Hepatic stellate cell (primary cell): ENCODE measurements around the gene INPP5A.
A peak's percentile ranks its signal among the peaks of the same experiment; 100 is the strongest.
"Not testable (repeated sequence)": the region's sequence is repeated elsewhere in the genome, so short reads cannot be mapped to it uniquely, and the experiment has no call there.

Source experiments
- DNase-seq: peaks from one replicate; pipeline ENCODE4 v3.0.0; 2011; ENCODE audit warnings: low spot score

INPP5A gene

DNA sequence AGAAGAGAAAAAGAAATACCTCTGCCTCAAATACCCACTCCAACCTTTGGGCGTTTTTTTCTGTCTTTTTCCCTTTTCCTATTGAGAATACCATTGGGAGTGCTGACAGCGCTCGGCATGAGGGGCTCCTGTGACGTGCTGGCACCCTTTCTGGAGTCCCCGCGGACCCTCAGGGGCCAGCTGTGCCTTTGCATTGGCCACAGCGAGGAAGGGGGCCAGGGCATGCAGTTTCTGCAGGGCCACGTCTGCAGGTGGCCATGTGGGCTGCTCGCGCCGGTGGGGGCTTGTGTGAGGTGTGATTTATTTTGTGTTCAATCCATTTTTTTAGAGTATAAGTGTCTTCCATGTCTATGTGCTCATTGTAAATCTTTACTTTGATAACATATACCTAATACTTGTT lies 57.4 kb downstream of the INPP5A start:
- no peak for DNase-seq

DNA sequence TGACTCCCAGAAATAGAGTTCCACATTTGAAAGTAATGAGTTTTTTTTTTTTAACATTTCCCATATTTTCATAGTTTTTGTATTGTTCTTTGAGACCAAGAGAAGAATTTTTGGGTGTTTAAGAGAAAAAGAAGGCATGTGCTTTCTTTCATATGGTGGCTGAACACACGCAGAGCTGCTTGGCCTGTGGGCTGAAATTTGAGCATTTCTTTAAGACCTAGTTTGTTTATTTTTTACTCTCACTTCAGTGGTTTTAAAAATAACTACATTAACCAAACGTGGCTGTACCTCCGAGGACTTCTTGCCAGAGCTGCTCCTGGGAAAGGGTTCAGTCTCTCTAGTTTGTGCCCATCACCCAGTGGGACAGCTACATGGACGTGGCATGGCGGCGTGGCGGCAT lies 58.3 kb downstream of the INPP5A start:
- DNase-seq = no peak

DNA sequence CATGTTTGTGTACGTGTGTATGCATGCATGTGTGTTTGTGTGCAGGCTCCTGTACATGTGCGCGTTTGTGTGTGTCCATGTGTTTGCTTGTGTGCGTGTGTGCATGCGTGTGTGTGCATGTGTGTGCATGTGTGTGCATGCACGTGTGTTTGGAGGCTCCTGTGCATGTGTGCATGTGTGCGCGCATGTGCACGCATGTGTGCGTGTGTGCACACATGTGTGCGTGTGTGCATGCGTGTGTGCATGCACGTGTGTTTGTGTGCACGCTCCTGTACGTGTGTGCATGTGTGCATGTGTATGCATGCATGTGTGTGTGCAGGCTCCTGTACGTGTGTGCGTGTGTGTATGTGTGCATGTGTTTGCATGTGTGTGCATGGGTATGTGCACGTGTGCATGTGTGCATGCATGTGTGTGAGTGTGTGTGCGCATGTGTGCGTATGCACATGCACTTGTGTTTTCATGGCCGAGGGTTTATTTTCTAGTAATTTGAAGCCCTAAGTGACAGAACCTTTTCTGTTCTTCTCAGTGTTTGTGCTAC lies 59.2 kb downstream of the INPP5A start:
- DNase-seq = no peak

DNA sequence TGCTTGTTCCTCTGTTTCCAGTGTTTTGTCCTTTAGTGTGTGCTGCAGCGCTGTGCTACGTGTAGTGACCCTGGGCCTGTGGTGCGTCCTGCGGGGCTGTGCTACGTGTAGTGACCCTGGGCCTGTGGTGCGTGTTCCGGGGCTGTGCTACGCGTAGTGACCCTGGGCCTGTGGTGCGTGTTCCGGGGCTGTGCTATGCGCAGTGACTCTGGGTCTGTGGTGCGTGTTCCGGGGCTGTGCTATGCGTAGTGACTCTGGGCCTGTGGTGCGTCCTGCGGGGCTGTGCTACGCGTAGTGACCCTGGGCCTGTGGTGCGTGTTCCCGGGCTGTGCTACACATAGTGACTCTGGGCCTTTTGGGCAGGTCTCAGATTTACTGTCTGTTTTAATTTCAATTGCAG lies 60.1 kb downstream of the INPP5A start:
- no peak for DNase-seq

DNA sequence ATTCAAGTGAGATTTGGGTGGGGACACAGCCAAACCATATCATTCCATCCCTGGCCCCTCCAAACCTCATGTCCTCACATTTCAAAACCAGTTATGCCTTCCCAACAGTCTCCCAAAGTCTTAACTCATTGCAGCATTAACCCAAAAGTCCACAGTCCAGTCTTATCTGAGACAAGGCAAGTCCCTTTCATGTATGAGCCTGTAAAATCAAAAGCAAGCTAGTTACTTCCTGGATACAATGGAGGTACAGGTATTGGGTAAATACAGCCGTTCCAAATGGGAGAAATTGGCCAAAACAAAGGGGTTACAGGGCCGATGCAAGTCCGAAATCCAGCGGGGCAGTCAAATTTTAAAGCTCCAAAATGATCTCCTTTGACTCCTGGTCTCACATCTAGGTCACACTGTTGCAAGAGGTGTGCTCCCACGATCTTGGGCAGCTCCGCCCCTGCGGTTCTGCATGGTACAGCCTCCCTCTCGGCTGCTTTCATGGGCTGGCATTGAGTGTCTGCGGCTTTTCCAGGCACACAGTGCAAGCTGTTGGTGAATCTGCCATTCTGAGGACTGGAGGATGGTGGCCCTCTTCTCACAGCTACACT lies 61.5 kb downstream of the INPP5A start:
- not testable (repeated sequence) for DNase-seq

DNA sequence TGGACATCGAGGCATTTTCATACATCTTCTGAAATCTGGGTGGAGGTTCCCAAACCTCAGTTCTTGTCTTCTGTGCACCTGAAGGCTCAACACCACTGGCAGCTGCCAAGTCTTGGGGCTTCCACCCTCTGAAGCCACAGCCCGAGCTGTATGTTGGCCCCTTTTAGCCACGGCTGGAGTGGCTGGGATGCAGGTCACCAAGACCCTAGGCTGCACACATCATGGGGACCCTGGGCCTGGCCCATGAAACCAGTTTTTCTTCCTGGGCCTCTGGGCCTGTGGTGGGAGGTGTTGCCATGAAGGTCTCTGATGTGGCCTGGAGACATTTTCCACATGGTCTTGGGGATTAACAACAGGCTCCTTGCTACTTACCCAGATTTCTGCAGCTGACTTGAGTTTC lies 62.1 kb downstream of the INPP5A start:
- no peak for DNase-seq

DNA sequence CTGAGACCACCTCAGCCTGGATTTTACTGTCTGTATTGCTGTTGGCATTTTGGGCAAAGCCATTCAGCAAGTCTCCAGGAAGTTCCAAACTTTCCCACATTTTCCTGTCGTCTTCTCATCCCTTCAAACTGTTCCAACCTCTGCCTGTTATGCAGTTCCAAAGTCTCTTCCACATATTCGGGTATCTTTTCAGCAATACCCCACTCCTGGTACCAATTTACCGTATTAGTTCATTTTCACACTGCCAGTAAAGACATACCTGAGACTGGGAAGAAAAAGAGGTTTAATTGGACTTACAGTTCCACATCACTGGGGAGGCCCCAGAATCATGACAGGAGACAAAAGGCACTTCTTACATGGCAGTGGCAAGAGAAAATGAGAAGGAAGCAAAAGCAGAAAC lies 62.8 kb downstream of the INPP5A start:
- no peak for DNase-seq

DNA sequence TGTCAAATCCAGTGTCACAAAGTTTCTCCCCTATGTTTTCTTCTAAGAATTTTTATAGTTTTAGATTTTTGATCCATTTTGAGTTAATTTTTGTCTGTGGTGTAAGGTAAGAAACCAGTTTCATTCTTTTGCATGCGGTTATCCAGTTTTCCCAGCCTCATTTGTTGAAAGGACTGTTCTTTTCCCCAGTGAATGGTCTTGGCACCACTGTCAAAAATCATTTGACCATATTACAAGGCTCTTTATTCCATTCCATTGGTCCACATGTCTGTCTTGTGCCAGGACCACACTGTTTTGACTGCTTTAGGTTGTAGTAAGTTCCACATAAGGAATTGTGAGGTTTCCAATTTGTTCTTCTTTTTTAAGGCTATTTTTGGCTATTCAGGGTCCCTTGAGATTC lies 64.0 kb downstream of the INPP5A start:
- DNase-seq = no peak

DNA sequence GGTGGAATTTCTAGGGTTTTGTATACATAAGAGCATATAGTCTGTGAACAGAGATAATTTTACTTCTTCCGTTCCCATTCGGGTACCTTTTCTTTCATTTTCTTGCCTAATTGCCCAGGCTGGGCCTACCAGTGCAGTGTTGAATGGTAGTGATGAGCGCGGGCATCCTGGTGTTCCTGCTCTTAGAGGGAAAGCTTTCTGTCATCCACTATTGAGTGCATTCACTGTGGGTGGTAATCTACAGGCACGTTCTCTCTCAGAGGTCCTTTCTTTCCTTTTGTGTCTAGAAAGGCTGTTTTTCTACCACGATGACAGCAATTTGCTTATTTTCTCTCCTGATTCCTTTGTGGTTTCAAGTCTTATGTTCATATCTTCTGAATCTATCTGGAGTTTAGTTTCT lies 65.0 kb downstream of the INPP5A start:
- DNase-seq = no peak

DNA sequence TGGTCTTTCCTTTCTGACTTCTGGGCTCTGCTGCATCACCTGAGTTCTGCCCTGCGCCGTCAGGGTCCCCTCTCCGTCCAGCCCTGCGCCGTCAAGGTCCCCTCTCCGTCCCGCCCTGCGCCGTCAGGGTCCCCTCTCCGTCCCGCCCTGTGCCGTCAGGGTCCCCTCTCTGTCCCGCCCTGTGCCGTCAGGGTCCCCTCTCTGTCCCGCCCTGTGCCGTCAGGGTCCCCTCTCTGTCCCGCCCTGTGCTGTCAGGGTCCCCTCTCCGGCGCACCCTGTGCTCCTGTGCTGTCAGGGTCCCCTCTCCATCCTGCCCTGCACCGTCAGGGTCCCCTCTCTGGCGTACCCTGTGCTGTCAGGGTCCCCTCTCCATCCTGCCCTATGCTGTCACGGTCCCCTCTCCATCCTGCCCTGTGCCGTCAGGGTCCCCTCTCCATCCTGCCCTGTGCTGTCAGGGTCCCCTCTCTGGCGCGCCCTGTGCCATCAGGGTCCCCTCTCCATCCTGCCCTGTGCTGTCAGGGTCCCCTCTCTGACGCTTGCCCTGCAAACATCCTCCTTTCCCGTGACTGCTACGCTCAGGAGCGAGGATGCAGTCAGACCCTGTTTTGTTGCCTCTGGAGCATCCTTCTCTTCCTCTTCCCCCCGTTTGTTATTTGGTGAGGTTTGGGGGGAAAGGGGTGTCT lies 66.4 kb downstream of the INPP5A start:
- no peak for DNase-seq

DNA sequence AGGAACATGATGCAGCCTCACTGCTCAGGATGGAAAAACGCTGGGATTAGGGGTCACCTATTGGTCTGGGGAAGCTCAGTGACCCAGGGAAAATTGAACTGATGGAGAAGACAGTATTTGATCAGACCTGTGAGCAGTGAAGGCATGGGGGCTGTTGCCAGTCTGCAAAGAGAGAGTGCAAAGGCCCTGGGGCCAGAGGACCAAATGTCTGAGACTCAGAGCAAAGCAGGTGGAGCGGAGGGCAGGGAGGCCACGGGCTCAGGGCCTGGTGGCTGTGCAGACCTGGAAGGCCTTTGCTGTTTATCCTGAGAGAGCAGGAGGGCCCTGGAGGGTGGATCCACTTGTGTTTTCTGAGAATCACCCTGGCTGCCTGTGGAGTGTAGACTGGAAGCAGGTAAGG lies 67.1 kb downstream of the INPP5A start:
- no peak for DNase-seq

DNA sequence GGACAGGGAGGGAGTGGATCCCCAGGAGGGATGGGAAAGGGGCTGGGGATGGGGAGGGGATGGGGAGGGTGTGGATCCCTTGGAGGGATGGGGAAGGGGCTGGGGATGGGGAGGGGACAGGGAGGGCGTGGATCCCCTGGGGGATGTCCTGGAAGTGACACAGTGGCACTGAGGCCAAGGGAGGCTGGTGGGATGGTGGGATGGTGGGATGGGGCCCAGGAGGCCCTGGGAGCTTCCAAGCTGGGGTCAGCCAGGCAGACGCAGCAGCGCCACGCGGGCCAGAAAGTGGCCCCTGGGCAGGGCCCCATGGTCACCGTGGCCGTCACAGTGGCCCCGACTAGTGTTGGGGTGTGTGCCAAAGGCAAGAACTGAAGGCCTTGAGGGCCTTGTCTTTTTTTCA lies 67.8 kb downstream of the INPP5A start:
- no peak for DNase-seq

DNA sequence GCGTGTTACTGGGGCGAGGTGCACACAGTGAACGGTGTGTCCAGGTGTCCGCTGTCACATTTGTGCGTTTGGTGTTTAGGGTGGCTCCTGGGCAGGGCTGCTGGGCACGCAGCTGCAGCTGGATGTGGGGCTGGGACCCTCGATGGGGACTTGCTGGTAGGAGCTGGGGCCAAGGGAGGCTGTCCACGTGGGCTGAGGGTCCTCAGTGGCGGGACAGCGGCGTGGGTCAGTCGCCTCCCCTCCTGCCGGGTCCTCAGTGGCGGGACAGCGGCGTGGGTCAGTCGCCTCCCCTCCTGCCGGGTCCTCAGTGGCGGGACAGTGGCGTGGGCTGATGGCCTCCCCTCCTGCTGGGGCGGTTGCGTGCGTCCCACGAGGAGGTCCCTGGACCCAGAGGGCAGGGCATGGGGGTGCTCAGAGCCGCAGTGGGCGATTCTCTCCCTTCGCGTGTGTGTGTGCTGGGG lies 68.5 kb downstream of the INPP5A start:
- DNase-seq = no peak

DNA sequence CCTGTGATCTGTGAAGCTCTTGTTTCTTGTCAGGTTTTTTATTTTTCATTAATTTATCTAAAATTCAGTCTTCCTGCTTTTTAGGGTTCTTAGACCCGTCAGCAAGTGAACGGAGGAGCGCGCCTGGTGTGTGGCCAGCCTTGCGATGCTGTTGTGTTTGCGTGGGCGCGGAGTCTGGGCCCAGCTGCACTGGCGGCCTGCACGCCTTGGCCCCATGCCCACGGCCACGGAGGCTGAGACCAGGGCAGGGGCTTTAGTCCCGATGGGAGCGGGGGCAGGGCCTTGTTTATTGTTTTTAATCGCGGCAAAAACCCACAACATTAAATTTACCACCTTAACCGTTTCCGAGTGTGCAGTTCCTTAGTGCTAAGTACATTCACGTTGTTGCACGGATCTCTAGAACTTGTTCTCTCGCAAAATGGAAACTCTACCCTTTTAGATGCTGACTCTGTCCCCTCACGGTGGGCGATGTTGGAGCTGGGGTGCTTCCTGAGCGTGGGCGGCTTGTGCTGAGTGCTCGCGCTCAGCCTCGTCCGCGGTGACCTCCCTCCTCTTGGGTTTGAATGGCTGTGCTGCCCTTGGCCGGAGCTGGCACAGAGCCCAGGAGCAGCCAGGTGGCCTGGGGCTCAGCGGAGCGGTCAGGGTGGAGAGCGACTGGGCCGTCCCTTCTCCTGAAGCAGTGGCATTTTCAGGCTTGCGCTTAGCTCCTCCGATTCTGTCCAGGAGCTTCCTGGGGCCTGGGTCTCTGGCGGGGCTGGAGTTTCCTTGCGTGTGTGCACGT lies 69.1 kb downstream of the INPP5A start:
- DNase-seq = peak; percentile 49

DNA sequence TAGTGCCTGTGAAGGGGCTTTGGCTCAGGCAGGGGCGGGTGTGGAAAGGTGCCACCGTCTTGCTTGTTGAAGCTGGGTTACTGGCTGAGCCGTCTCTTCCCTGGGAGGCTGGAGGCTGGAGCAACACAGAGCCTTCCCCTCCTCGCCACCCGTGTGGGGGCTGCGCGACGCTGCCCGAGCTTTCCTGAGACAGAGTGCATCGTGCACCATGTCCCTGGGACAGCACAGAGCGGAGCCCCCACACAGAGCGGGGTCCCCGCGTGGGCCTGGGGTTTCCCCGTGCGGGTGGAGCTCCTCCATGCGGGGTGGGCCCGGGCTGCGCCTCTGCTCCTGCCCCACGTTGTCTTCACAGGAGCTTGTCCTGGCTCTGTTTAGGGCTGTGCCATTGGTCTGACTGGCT lies 69.9 kb downstream of the INPP5A start:
- no peak for DNase-seq

DNA sequence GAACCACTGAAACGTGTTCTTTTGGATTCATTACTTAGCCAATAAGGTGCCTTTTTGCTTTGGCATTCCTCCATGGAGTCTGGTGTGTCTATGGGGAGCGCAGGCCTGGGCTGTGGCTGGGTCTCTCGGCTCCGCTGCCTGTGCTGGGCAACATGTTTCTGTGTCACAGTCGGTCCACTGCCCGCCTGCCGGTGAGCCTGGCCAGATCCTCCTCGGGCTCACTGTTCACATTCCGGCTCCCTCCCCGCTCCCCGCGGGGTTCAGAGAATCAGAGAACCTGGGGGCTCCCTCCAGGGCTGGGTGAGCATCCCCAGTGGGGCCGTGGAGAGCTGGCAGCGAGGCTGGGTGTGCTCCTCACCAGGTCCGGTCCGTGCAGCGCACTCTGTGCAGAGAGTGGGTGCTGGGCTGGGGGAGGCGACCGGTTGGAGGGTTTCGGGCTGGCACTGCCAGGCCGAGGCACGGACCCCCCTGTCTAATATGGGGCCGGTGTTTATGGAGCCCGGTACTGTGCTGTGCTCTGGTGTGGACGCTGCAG lies 70.4 kb downstream of the INPP5A start:
- DNase-seq = no peak

DNA sequence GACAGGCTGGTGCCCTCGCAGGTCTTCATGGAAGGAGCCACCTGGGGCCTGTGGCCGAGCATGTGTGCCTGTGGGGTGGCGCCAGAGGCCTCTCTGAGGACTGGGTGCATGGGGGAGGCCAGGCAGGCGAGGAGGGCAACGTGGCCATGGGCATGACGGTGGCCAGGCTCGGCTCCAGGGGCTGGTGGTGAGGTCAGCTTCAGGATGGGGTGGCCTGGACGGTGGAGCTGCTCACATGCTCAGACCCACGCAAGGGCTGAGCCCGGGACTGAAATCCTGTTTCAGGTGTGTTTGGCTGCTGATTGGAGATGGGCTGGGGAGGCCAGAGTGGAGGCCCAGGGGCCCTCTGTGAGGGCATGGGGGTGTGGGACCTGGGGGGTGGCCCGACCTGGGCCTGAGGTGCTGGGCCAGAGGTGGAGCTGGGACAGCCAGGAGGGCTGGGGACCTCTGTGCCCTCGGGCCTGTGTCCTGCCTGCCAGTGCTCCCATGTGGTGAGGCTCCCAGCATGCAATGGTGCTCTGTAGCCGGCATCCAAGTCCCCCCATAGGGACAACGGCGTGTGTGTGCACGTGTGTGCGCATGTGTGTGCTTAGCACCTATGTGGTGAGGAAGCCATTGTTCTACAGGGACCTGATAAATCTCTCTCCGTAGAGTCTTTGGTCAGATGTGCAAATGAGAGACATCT lies 71.1 kb downstream of the INPP5A start:
- DNase-seq = no peak

DNA sequence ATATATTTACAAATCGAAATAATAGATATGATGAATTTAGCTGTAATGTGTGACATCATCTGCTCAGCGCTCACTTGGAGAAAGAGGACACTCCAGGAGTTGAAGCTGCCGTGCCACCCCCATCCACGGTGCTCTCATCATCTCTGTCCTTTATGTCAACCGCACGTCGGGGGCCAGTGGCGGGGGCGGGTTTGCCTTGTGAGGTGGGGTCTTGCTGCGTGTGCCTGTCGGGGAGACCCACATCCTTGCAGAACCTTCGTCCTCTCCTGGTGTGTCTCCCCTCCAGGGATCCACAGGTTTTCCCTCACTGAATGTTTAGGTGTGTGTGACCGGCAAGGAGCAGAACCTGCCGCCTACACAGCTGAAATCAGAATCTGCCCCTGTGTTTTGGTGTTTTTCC lies 71.6 kb downstream of the INPP5A start:
- no peak for DNase-seq

DNA sequence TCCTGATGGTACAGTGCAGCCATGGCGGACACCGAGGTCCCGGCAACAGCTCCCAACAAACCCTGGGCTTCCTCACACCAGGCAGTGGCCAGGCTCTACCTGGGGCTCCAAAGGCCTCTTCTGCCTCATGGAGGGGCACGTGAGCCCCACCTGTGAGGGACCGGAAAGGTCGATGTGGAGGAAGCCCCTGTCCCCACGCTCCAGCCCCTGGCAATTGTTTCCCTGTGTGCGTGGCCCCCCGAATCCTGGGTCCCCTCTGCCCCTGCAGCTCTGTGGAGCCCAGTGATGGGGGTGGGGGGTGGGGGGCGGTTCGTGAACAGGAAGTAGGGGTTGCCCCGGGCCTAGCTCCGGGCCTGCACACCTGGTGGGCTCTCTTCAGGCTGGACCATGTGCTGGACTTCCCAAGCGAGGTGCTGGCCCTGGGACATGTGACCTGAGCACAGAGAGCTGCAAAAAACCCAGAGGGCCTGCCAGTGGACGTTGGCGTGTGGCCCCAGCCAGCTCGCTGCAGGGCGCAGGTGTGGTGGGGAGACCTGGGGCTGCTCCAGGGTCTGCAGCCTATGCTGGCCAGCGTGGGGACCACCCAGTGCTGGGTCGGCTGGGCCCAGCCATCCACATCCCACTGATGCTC lies 72.6 kb downstream of the INPP5A start:
- no peak for DNase-seq

DNA sequence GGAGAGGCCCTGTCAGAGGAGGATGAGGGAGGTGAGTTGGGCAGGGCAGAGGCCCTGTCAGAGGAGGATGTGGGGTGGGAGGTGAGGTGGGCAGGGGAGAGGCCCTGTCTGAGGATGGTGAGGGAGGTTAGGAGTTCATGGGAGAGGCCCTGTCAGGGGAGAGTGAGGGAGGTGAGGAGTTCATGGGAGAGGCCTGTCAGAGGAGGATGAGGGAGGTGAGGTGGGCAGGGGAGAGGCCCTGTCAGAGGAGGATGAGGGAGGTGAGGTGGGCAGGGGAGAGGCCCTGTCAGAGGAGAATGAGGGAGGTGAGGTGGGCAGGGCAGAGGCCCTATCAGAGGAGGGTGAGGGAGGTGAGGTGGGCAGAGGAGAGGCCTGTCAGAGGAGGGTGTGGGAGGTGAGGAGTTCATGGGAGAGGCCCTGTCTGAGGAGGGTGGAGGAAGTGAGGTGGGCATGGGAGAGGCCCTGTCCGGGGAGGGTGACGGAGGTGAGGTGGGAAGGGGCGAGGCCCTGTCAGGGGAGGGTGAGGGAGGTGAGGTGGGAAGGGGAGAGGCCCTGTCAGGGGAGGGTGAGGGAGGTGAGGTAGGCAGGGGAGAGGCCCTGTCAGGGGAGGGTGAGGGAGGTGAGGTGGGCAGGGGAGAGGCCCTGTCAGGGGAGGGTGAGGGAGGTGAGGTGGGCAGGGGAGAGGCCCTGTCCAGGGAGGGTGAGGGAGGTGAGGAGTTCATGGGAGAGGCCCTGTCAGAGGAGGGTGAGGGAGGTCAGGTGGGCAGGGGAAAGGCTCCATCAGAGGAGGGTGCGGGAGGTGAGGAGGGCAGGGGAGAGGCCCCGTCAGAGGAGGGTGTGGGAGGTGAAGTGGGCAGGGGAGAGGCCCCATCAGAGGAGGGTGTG lies 73.7 kb downstream of the INPP5A start:
- DNase-seq = no peak

DNA sequence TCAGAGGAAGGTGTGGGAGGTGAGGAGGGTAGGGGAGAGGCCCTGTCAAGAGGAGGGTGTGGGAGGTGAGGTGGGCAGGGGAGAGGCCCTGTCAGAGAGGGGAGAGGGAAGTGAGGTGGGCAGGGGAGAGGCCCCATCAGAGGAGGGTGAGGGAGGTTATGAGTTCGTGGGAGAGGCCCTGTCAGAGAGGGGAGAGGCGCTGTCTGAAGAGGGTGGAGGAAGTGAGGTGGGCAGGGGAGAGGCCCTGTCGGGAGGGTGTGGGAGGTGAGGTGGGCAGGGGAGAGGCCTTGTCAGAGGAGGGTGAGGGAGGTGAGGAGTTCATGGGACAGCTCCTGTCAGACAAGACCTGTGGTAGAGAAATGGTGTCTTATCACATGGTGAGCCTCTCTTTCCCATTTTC lies 74.4 kb downstream of the INPP5A start:
- no peak for DNase-seq
